NK-92 (cell line): ENCODE results near the gene EID3.
"Not testable (repeated sequence)": the region's sequence is repeated elsewhere in the genome, so short reads cannot be mapped to it uniquely, and the experiment has no call there.

Experiments
- DNase-seq: peaks from one replicate; lab custom pipeline; 2025; ENCODE audit not compliant: unreplicated experiment; lab: John Stamatoyannopoulos, UW

Gene EID3

GRCh38 chr12:104303538-104304151 lies at the start of gene EID3:
TSS of gene EID3 (plus strand) at chr12:104303739. CDS start at chr12:104303935, 196 bp downstream.
- DNase-seq: peak; percentile 8

- no peak for DNase-seq
These were observed 45.5 kb upstream of the EID3 start for GRCh38 chr12:104257913-104258472.

- DNase-seq: no peak
These were observed 45.0 kb upstream of the EID3 start for GRCh38 chr12:104258476-104259067.

DNA sequence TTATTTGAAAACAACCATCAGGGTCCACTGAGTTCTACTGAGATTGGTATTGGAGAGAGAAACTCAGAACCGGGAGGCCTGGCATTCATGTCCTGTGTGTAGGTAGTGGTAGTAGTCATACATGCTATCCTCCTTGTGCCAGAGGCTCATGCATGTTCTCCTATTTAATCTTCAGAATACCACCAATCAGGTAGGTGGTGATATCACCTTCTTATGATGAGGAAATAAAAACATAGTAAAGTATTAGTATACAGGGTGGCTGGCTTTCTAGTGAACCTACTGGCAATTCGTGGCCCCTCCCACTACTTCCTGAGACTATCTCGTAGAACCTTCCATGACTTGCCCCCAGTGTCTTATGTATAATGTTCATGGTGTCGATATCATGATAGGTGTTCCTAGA lies 40.5 kb upstream of the EID3 start:
- no peak for DNase-seq

- DNase-seq: no peak
These were observed 39.8 kb upstream of the EID3 start for GRCh38 chr12:104263580-104264358.

DNA sequence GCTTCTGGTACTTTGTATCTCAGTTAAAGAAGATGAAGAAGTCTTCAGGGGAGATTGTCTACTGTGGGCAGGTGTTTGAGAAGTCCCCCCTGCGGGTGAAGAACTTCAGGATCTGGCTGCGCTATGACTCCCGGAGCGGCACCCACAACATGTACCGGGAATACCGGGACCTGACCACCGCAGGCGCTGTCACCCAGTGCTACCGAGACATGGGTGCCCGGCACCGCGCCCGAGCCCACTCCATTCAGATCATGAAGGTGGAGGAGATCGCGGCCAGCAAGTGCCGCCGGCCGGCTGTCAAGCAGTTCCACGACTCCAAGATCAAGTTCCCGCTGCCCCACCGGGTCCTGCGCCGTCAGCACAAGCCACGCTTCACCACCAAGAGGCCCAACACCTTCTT lies 38.1 kb upstream of the EID3 start:
- not testable (repeated sequence) for DNase-seq

- DNase-seq: no peak
These were observed 30.6 kb upstream of the EID3 start for GRCh38 chr12:104272938-104273337.

GRCh38 chr12:104273503-104273902 lies 30.0 kb upstream of the EID3 start:
- DNase-seq: no peak

DNA sequence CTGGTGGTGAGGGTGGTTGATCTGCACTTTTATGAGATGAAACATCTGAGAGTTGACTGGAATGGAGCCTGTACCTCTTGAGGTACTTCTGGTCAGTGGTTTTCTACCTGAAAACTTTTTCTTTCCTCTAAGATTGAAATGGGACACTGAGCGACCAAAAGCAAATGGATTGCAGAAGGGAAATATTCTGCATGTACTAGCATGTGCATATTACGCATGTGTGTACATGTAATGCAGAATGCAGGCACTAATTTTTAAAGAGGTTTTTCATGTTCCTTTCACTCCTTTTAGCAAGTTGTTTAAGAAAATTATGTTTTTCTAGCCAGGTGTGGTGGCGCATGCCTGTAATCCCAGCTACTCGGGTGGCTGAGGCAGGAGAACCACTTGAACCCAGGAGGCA lies 28.7 kb upstream of the EID3 start:
- DNase-seq: no peak

DNA sequence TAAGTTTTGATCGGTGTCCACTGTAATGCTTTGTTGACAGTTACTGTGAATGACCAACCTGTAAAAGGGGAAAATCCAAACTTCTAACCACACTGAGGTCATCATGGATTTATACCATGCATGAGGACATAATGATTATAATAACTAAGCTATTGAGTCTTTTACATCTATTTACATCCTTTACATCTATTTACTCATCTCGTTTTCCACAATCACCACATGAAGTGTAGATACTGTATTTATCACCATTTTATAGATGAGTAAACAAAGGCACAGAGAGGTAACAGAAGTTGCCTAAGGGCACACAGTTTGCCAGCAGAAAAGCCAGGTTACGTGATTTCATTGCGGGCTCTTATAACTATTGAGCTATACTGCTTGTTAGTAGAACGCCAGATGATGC lies 27.9 kb upstream of the EID3 start:
- DNase-seq: no peak

GRCh38 chr12:104276273-104277131 lies 27.0 kb upstream of the EID3 start:
- no peak for DNase-seq

- no peak for DNase-seq
These were observed 24.4 kb upstream of the EID3 start for GRCh38 chr12:104279164-104279563.

DNA sequence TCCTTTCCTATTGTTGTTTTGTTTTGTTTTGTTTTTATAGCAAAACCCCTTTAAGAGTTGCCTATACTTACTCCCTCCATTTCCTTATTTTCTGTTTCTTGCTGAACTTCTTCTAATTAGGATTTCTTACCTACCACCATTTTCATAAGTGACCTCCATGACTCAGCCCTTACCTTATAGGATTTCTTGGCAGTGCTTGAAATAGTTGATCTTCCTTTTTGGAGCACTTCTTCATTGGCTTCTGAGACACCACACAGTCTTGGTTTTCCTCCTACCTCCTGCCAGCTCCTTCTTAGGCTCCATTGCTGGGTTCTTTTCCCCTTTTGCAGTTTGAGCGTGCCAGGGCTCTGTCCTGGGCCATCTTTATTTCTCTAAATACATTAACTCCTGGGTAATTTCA lies 23.4 kb upstream of the EID3 start:
- no peak for DNase-seq

- no peak for DNase-seq
These were observed 22.7 kb upstream of the EID3 start for GRCh38 chr12:104280717-104281458.

DNA sequence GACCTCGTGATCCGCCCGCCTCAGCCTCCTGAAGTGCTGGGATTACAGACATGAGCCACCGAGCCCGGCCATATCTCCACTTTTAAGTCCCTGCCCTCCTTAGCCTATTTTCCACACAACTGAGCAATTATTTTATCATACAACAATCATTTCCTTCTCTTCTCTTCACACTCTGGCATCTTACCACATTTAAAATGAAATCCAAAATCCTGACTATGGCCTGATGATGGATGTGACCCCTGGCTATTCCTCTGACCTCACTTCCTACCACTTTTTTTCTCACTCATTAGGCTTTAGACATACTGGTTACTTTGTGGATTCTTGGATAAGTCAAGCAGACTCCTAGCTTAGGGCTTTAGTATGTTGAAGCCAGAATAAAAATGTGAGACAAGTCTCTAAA lies 21.9 kb upstream of the EID3 start:
- no peak for DNase-seq

DNA sequence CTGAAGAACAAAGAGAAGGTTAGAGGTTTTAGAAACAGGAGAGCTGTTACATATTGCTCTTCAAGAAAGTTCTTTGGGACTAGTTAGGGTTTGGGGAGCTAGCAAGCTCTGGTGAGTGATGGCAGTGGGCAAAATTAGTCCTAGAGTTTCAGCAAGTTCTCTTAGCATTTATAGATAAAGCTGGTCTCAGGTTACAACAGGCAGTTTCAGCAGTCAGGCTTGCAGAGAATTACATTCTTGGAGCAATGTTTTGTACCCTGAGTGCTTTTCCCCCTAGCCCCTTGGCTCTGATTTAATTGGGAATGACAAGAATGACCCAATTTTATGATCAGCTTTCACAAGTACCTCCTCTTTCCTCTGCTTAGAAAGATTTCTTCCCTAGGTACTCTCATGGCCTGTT lies 21.4 kb upstream of the EID3 start:
- no peak for DNase-seq

GRCh38 chr12:104285740-104286515 lies 17.6 kb upstream of the EID3 start:
- DNase-seq: no peak

GRCh38 chr12:104286516-104287482 lies 16.7 kb upstream of the EID3 start:
- no peak for DNase-seq
